ENCODE results near the gene CAPZB. TPM values are rescaled to one million over a fixed set of nuclear protein-coding genes. Genes with fewer than 3 reads are reported as not detected.

The CAPZB gene
- polyA plus RNA-seq, 1 of the 3 experiments (the other 2 are of a cell fraction), result 122 TPM

GRCh38 chr1:19400875-19401534 is 84.3 kb downstream of the CAPZB start:
- peaks cover 95% of the 10 kb centered on the region for H4K20me1 ChIP-seq (ENCODE audit: insufficient read depth)

GRCh38 chr1:19400192-19400611 is 85.1 kb downstream of the CAPZB start:
- peaks cover 95% of the 10 kb centered on the region for H4K20me1 ChIP-seq (ENCODE audit: insufficient read depth)

More at GRCh38 chr1:19400875-19401534, 84.3 kb downstream of the CAPZB start:
- no peak overlapping the region for H3K9ac ChIP-seq
- no peak overlapping the region for H3K27ac ChIP-seq (ENCODE audit: low read depth in 2 of 2, low read length in 1 of 2)
- ChIA-PET POLR2A (no interaction called here), CTCF (interaction anchor here (0.8 to 8.2 kb wide), 9 partner anchors 9 to 303 kb away, joined by 3 to 68 read pairs (median 3); no protein-coding TSS in a partner anchor)
- no peak overlapping the region for H3K4me2 ChIP-seq
- no peaks in the 10 kb centered on the region for H3F3A ChIP-seq (replicated peaks; ENCODE audit: insufficient read depth)
- H3K4me1 ChIP-seq (ENCODE audit: control insufficient read depth in 1 of 2, insufficient read depth in 2 of 2, low read depth in 1 of 2, low read length in 1 of 2), result peaks cover 6 to 42% of the 10 kb centered on the region in 2 experiments; a peak in 3 of 4 replicates
- DNase-seq, result no peak
- no peaks in the 10 kb centered on the region for H3K9me2 ChIP-seq
- H2AFZ ChIP-seq (ENCODE audit: low read depth), result no peak overlapping the region
- no peaks in the 10 kb centered on the region for H3K27me3 ChIP-seq (ENCODE audit: insufficient read depth)
- H3K4me3 ChIP-seq (ENCODE audit: low read depth in 2 of 2, low read length in 1 of 2), result no peak overlapping the region
- H3K79me2 ChIP-seq (ENCODE audit: insufficient read depth), result peaks cover 96% of the 10 kb centered on the region
- H3K36me3 ChIP-seq (replicated peaks in 1 of 2; ENCODE audit: control insufficient read depth in 1 of 2, insufficient read depth in 2 of 2, low read length in 1 of 2), result peaks cover 0 to 15% of the 10 kb centered on the region in 2 experiments
- TF ChIP-seq EP300 (IDR thresholded peaks at IDR 0.05; ENCODE audit: borderline replicate concordance in 1 of 2, low read depth in 1 of 2, low read length in 1 of 2), result no peak
- no peak for TF ChIP-seq RXRA (IDR thresholded peaks at IDR 0.05; ENCODE audit: borderline replicate concordance, low read depth)
- TF ChIP-seq PBX3 (IDR thresholded peaks at IDR 0.05), result no peak
- TF ChIP-seq NFIC (IDR thresholded peaks at IDR 0.05; ENCODE audit: borderline replicate concordance), result no peak
- no peak for TF ChIP-seq FOXJ3 (CRISPR knock-in tag; IDR thresholded peaks at IDR 0.05)
- no peaks in the 10 kb centered on the region for H3K9me3 ChIP-seq
- WGBS (ENCODE audit: low lambda C conversion rate), result 78% methylated on average over 7 of the region's 7 CpGs

More at GRCh38 chr1:19400192-19400611, 85.1 kb downstream of the CAPZB start:
- Histone ChIP-seq H3K4me3 (ENCODE audit: low read depth in 2 of 2, low read length in 1 of 2) (no peak overlapping the region), H3K9me2 (no peaks in the 10 kb centered on the region), H3K4me2 (no peak overlapping the region), H3K27ac (ENCODE audit: low read depth in 2 of 2, low read length in 1 of 2) (no peak overlapping the region), H3K79me2 (ENCODE audit: insufficient read depth) (peaks cover 96% of the 10 kb centered on the region), H3K9ac (no peak overlapping the region), H3K9me3 (no peaks in the 10 kb centered on the region), H3K27me3 (ENCODE audit: insufficient read depth) (no peaks in the 10 kb centered on the region), H2AFZ (ENCODE audit: low read depth) (no peak overlapping the region), H3K4me1 (ENCODE audit: control insufficient read depth in 1 of 2, insufficient read depth in 2 of 2, low read depth in 1 of 2, low read length in 1 of 2) (peaks cover 11 to 42% of the 10 kb centered on the region in 2 experiments; a peak in 3 of 4 replicates), H3F3A (replicated peaks; ENCODE audit: insufficient read depth) (no peaks in the 10 kb centered on the region), H3K36me3 (replicated peaks in 1 of 2; ENCODE audit: control insufficient read depth in 1 of 2, insufficient read depth in 2 of 2, low read length in 1 of 2) (peaks cover 0 to 15% of the 10 kb centered on the region in 2 experiments)
- DNase-seq, result no peak
- CTCF ChIA-PET, result interaction anchor here (0.9 to 8.2 kb wide), 6 partner anchors 8 to 304 kb away, joined by 3 to 68 read pairs (median 4); no protein-coding TSS in a partner anchor
- TF ChIP-seq RFX5 (IDR thresholded peaks at IDR 0.05; ENCODE audit: low read length) (no peak), RCOR1 (IDR thresholded peaks at IDR 0.05; ENCODE audit: low read length) (no peak), TAF1 (IDR thresholded peaks at IDR 0.05; ENCODE audit: borderline replicate concordance, low read depth, low read length) (no peak), USF2 (IDR thresholded peaks at IDR 0.05; ENCODE audit: borderline replicate concordance, low read depth, low read length) (no peak), RAD21 (IDR thresholded peaks at IDR 0.05; ENCODE audit: low read length) (no peak)
- POLR2A ChIA-PET, result no interaction called here
- WGBS (ENCODE audit: low lambda C conversion rate), result 88% methylated on average over 11 of the region's 11 CpGs

Data from SK-N-SH (cell line).